Measurements from ENCODE around the gene MAP7D1.
A peak's percentile ranks its signal among the peaks of the same experiment; 100 is the strongest.

MAP7D1 gene

DNA sequence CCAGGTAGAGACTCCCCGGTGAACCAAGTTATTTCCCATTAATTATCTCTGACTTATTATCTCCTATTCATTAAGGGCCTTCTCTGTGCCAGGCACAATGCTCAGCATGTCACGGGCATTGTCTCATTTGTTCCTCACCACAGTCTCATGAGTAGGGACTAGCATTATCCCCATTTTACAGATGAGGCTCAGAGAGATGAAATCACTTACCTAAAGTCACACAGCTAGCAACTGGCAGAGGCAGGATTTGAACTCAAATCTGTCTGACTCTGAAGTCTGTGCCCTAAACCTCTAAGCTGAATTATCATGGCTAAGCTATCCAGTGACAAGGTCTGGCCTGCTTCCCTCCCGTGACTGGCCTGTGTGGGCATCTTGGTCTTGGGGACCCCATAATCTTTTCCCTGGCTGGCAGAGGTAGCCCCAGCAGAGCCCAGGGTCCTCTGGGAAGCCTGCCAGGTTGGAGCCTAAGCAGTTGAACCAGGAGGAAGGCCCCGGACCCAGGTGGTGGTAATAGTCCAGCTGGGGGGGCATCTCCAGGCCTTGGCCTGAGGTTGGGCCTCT, 4.5 kb downstream of the MAP7D1 start:
- H3K27ac Mint-ChIP-seq = peak overlapping the region; percentile 53 to 91 (median 88)
- peaks cover 56% of the 10 kb centered on the region for H3K4me1 Mint-ChIP-seq
- H3K4me3 Mint-ChIP-seq = peak overlapping the region in 2 of 3 experiments; percentile 64 to 79
- H3K36me3 Mint-ChIP-seq (ENCODE audit: low read depth) = peaks cover 18% of the 10 kb centered on the region
- TF ChIP-seq, protein P1, sequence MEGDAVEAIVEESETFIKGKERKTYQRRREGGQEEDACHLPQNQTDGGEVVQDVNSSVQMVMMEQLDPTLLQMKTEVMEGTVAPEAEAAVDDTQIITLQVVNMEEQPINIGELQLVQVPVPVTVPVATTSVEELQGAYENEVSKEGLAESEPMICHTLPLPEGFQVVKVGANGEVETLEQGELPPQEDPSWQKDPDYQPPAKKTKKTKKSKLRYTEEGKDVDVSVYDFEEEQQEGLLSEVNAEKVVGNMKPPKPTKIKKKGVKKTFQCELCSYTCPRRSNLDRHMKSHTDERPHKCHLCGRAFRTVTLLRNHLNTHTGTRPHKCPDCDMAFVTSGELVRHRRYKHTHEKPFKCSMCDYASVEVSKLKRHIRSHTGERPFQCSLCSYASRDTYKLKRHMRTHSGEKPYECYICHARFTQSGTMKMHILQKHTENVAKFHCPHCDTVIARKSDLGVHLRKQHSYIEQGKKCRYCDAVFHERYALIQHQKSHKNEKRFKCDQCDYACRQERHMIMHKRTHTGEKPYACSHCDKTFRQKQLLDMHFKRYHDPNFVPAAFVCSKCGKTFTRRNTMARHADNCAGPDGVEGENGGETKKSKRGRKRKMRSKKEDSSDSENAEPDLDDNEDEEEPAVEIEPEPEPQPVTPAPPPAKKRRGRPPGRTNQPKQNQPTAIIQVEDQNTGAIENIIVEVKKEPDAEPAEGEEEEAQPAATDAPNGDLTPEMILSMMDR (IDR thresholded peaks at IDR 0.05; ENCODE audit: unreplicated experiment in 3 of 3) = no peak
- no peaks in the 10 kb centered on the region for H3K9me3 Mint-ChIP-seq
- no peaks in the 10 kb centered on the region for H3K27me3 Mint-ChIP-seq (ENCODE audit: low read depth)

DNA sequence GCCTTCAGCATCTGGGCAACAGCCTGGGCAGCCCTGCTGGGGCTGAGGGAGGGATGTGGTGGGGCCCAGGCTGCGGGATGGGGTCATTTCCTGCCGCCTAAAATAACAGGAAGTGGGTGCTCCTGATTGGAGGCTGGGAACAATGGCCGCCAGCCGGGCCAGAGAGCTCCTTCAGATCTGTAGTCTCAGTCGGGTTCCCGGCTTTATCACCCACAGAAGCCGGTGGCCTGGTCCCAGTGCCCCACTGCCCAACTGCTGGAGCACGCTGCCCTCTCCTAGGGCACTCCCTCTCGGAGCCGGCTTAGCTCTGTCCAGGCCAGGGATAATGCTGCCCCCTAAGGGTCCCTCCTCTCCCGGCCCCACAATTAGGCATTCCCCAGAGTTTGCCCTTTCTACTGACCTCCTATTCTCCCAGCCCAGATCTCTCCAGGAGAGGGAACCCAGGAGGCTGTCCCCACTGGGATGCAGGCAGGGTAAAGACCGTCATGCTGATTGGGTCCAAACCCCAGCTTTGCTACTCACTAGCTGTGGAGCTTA, 5.1 kb downstream of the MAP7D1 start:
- Mint-ChIP-seq H3K4me1 (peaks cover 56% of the 10 kb centered on the region), H3K27ac (peak overlapping the region; percentile 76 to 91 (median 88)), H3K9me3 (no peaks in the 10 kb centered on the region), H3K4me3 (peak overlapping the region; percentile 74 to 79 (median 77)), H3K36me3 (ENCODE audit: low read depth) (peaks cover 18% of the 10 kb centered on the region), H3K27me3 (ENCODE audit: low read depth) (no peaks in the 10 kb centered on the region)
- TF ChIP-seq, protein P1 (IDR thresholded peaks at IDR 0.05; ENCODE audit: unreplicated experiment in 3 of 3) = peak; percentile 17 to 31 (median 31)

DNA sequence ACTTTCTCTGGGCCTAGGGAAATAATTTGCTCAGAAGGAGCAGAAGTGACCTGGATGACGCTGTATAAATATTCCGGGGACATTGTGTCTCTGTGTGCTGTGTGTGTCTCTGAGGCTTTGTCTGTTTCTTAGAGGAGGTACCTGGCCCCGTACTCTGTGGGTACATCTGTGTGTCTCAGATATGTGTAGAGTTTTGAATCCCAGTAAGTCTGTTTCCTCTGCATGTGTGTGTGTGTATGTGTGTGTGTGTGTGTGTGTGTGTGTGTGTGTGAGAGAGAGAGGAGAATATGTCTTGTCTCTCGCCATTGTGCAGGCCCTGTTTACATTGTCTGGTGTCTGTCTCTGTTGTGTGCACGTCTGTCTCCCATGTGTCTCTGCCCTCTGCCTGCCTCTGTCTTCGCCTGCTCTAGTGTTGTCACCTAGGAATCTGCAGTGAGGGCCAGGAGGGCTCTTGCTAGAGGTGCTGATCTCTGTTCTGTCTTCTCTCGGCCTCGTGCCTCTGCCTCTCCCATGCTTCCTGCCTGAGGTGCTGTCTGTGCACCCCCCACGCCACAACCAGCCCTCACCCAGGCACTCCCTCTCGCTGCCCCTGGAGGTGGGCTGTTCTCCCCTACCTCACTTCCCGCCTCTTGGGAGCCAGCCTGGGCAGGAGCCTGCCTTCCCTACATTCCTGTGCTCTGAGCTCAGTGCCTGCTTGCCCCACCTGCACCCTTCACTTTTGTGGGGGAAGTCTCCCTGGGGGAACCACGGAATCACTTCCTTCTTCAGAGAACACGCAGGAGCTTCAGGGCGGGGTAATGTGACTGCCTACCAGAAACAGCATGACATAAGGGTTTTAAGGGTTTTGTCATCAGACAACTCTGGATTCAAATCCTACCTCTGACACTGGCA, 5.9 kb downstream of the MAP7D1 start:
- H3K4me1 Mint-ChIP-seq = peaks cover 61% of the 10 kb centered on the region
- H3K36me3 Mint-ChIP-seq (ENCODE audit: low read depth) = peaks cover 23% of the 10 kb centered on the region
- TF ChIP-seq, protein P1 (IDR thresholded peaks at IDR 0.05; ENCODE audit: unreplicated experiment in 3 of 3) = no peak
- H3K9me3 Mint-ChIP-seq = no peaks in the 10 kb centered on the region
- H3K4me3 Mint-ChIP-seq = peak overlapping the region; percentile 74 to 79 (median 77)
- H3K27me3 Mint-ChIP-seq (ENCODE audit: low read depth) = no peaks in the 10 kb centered on the region
- H3K27ac Mint-ChIP-seq = peak overlapping the region; percentile 76 to 91 (median 88)

DNA sequence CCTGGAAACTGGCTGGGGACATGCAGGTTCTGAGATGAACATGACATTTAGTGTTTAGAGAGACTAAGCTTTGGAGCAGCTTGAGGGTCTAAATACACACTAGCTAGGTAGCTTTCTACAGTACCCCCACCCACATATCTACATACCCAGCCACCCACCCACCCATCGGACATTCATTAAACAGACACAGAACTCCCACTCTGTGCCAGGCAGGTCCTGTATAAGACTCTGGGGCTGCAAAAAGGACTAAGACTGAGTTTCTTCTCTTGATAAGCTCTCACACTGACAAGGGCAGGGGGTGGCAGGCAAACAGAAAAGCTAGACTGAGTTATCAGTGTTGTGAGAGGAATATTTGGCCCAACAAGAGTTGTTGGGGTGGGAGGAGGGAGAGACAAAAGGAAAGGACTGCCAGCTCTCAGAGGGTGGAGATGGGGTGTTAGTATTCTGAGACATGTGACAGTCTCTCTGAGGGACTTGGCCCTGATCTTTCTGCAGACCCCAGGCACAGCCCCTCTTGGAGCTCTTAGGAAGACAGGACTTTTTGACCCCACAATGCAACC, 6.8 kb downstream of the MAP7D1 start:
- Mint-ChIP-seq H3K9me3 (no peaks in the 10 kb centered on the region), H3K27me3 (ENCODE audit: low read depth) (no peaks in the 10 kb centered on the region), H3K4me1 (peaks cover 61% of the 10 kb centered on the region), H3K4me3 (peak overlapping the region; percentile 74 to 79 (median 77)), H3K36me3 (ENCODE audit: low read depth) (peaks cover 27% of the 10 kb centered on the region), H3K27ac (peak overlapping the region; percentile 76 to 91 (median 88))
- TF ChIP-seq, protein P1 (IDR thresholded peaks at IDR 0.05; ENCODE audit: unreplicated experiment in 3 of 3) = no peak

DNA sequence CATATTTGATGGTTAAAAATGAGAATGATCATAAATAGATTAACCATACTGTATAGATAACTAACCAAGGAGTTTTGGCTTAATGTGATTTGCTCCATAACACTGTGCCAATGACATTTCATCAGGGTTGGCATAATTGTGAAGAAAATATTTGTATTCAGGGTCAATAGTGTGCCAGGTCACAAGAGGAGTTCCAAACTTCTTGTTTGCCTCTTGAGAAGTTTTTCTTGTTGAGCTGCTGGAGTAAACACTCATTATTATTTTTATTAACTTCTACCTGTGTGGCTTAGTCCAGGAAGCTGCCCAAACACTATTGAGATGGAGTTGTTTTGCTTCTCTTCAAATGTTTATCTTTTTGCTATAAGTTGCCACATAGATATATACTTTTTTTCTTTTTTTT, 7.5 kb downstream of the MAP7D1 start:
- TF ChIP-seq, protein P1 (IDR thresholded peaks at IDR 0.05; ENCODE audit: unreplicated experiment in 3 of 3) = no peak
- Mint-ChIP-seq H3K9me3 (no peaks in the 10 kb centered on the region), H3K36me3 (ENCODE audit: low read depth) (peaks cover 26% of the 10 kb centered on the region), H3K4me3 (peak overlapping the region in 1 of 3 experiments; percentile 19), H3K27ac (peak overlapping the region; percentile 52 to 88 (median 76)), H3K4me1 (peaks cover 58% of the 10 kb centered on the region), H3K27me3 (ENCODE audit: low read depth) (no peaks in the 10 kb centered on the region)
